LNCAP (cell line): ENCODE data around the gene SLC25A33.

Experiments used
- CTCF ChIP-seq: fragments of 450-650 bp; IDR thresholded peaks from 2 replicates; pipeline ENCODE4 v1.5.1; 2017; ENCODE audit warnings: mild to moderate bottlenecking

SLC25A33 gene

GRCh38 chr1:9629445-9630201 is 90.4 kb downstream of the SLC25A33 start:
- TF ChIP-seq CTCF, result no peak

- no peak for TF ChIP-seq CTCF
Measured at GRCh38 chr1:9630331-9631111, 91.3 kb downstream of the SLC25A33 start.

DNA sequence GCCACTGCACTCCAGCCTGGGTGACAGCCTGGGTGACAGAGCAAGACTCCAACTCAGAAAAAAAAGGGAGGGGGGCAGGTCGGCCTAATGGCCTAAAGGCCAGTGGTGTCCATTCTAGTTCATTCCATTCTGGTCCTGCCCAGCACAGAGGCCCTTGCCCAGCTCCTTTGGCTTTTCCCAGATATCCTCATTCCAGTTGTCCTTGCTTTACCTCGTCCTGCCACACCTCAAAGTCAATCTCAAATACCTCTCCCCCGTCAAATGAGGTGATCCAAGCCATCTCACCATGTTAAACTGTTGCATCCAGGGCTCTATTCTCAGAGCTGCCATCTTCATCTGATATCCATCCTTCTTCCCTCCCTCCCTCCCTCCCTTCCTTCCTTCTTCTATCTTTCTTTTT is 92.3 kb downstream of the SLC25A33 start:
- TF ChIP-seq CTCF, result no peak

DNA sequence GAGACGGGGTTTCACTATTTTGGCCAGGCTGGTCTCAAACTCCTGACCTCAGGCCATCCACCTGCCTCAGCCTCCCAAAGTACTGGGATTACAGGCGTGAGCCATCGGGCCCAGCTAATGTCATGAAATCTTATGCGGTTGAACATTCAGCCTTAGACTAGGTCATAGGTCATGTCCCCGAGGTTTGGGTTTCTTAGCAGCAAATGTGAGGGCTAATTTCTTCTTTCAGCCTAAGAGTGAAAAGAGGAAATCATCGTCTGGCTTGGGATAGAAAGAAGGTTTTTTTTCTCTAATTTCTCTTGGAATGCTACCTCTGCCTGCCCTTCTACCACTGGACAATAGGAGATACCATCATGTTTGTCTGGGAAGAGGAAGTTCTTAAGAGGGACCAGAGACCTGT is 94.2 kb downstream of the SLC25A33 start:
- TF ChIP-seq CTCF, result no peak

GRCh38 chr1:9634582-9634981 is 95.3 kb downstream of the SLC25A33 start:
- no peak for TF ChIP-seq CTCF
